IPS-15b (cell line): ENCODE results near the gene DCHS2.

ENCODE experiments used
- H3K27me3 ChIP-seq: one replicate; pipeline ENCODE4 v1.6.1; 2013; ENCODE audit warnings: low read length; ENCODE audit not compliant: control insufficient read depth, insufficient read depth
- H3K36me3 ChIP-seq: one replicate; pipeline ENCODE4 v1.6.1; 2013; ENCODE audit warnings: low read length; ENCODE audit not compliant: control insufficient read depth, insufficient read depth
- H3K4me1 ChIP-seq: one replicate; pipeline ENCODE4 v1.6.1; 2013; ENCODE audit warnings: mild to moderate bottlenecking, low read length; ENCODE audit not compliant: control insufficient read depth, insufficient read depth
- H3K4me3 ChIP-seq: one replicate; pipeline ENCODE4 v1.5.1; 2013; ENCODE audit warnings: low read depth, low read length
- H3K9ac ChIP-seq: one replicate; pipeline ENCODE4 v1.6.1; 2013; ENCODE audit warnings: low read depth, mild to moderate bottlenecking, low read length
- H3K9me3 ChIP-seq: one replicate; pipeline ENCODE4 v1.6.1; 2013; ENCODE audit warnings: mild to moderate bottlenecking, low read length; ENCODE audit not compliant: control insufficient read depth, insufficient read depth

DCHS2 gene

DNA sequence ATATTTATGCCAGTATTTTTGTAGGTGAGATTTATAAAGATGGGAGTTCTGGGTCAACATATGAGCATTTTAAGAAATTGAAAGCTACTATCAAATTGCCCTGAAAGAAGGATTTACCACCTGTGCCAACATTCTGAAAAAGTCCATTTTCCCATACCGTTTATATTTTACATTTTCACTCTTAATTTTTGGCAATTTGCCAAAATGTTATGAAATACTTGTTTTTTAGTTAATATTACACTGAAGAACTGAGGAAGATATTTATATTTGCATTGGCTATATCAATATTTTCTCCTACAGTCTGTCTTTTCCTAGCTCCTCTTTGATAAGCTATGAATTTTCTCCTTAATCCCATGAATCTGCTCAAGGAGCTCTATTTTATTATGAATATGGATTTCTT lies 52.4 kb downstream of the DCHS2 start:
- Histone ChIP-seq H3K4me3 (no peak overlapping the region), H3K36me3 (no peaks in the 10 kb centered on the region), H3K9ac (no peak overlapping the region), H3K4me1 (no peaks in the 10 kb centered on the region), H3K27me3 (no peaks in the 10 kb centered on the region), H3K9me3 (no peaks in the 10 kb centered on the region)

DNA sequence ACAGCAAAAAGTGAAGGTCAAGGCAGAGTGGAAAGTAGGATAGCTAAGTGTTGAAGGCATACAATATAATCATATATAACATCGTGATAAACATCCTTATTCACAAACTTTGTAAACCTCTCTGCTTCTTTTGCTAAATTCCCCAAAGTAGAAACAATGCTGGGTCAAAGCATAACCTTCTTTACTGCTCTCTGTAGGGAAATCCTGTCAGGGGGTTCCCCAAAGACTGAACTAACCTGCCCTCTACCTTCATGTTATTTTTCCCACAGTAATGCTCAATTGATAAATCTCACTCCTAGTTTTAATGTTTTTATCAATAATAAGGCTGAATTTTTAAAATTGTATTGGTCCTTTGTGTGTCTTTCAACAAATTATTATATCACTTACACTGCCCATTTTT lies 55.7 kb downstream of the DCHS2 start:
- Histone ChIP-seq H3K4me1 (no peaks in the 10 kb centered on the region), H3K9ac (no peak overlapping the region), H3K4me3 (no peak overlapping the region), H3K36me3 (no peaks in the 10 kb centered on the region), H3K27me3 (no peaks in the 10 kb centered on the region), H3K9me3 (no peaks in the 10 kb centered on the region)

DNA sequence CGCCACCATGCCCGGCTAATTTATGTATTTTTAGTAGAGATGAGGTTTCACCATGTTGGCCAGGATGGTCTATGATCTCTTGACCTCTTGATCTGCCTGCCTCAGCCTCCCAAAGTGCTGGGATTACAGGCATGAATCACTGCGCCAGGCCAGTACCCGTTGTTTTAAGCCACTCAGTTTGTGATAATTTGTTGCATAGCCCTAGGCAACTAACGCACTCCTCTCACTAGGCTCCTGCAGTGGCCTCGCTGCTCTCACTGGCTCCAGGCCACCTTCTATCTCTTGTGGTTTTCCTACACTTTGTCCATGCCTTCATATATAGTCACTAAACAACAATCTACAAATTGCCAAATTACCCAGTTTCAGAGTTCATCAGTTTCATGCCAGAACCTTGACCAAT lies 58.1 kb downstream of the DCHS2 start:
- H3K9ac ChIP-seq, result no peak overlapping the region
- no peaks in the 10 kb centered on the region for H3K9me3 ChIP-seq
- no peaks in the 10 kb centered on the region for H3K27me3 ChIP-seq
- no peak overlapping the region for H3K4me3 ChIP-seq
- H3K4me1 ChIP-seq, result no peaks in the 10 kb centered on the region
- no peaks in the 10 kb centered on the region for H3K36me3 ChIP-seq

GRCh38 chr4:154429176-154429575 lies 62.4 kb downstream of the DCHS2 start:
- H3K9me3 ChIP-seq, result no peaks in the 10 kb centered on the region
- no peak overlapping the region for H3K9ac ChIP-seq
- H3K4me1 ChIP-seq, result no peaks in the 10 kb centered on the region
- no peaks in the 10 kb centered on the region for H3K27me3 ChIP-seq
- no peak overlapping the region for H3K4me3 ChIP-seq
- no peaks in the 10 kb centered on the region for H3K36me3 ChIP-seq

DNA sequence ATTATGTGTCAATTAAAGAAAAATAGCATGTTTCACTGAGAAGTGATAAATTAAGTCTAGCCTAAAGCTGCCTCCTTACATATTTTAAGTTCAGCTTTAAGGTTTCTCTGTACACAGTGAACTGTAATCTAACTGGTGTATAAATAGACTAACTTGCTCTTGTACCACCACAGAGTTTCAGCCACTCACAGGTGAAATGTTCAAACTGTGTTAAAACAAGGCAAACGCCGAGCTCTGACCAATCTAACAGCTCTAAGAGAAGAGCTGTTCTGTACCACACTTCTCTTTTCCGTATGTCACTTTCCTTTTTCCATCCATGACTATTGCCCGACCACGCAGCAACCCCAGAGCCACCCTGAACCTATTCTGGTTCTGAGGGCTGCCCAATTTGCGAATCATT lies 64.5 kb downstream of the DCHS2 start:
- no peaks in the 10 kb centered on the region for H3K36me3 ChIP-seq

DNA sequence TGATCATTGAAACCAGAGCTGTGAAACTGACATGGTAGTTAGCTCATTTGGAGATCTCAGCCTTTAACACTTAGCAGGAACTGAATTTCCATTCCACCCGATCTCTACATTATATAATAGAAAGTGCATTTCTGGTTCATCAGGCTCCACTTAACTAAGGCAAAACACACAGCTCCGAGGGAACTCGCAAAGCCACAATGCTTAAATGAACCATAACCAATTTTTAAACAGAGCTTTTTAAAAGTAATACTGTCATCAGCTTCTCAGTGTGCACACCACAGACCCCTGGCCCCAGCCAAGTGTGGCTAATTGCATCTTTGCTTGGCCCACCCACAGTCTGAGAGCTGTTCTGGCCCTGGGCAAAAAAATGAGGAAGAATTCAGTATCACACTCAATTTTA lies 66.1 kb downstream of the DCHS2 start:
- no peaks in the 10 kb centered on the region for H3K27me3 ChIP-seq
- H3K4me1 ChIP-seq, result no peaks in the 10 kb centered on the region
- H3K9ac ChIP-seq, result no peak overlapping the region
- no peak overlapping the region for H3K4me3 ChIP-seq
- H3K36me3 ChIP-seq, result no peaks in the 10 kb centered on the region
- H3K9me3 ChIP-seq, result no peaks in the 10 kb centered on the region

More for the DNA sequence above, 64.5 kb downstream of the DCHS2 start:
- Histone ChIP-seq H3K9ac (no peak overlapping the region), H3K9me3 (no peaks in the 10 kb centered on the region), H3K4me1 (no peaks in the 10 kb centered on the region), H3K27me3 (no peaks in the 10 kb centered on the region), H3K4me3 (no peak overlapping the region)

GRCh38 chr4:154424810-154425484 lies 66.7 kb downstream of the DCHS2 start:
- no peaks in the 10 kb centered on the region for H3K4me1 ChIP-seq
- H3K9me3 ChIP-seq, result no peaks in the 10 kb centered on the region
- H3K36me3 ChIP-seq, result no peaks in the 10 kb centered on the region
- H3K9ac ChIP-seq, result no peak overlapping the region
- no peaks in the 10 kb centered on the region for H3K27me3 ChIP-seq
- no peak overlapping the region for H3K4me3 ChIP-seq

- Histone ChIP-seq H3K9me3 (no peaks in the 10 kb centered on the region), H3K27me3 (peaks cover 12% of the 10 kb centered on the region), H3K4me3 (no peak overlapping the region), H3K36me3 (no peaks in the 10 kb centered on the region), H3K4me1 (peaks cover 2% of the 10 kb centered on the region), H3K9ac (no peak overlapping the region)
Measured at GRCh38 chr4:154422152-154422551, 69.4 kb downstream of the DCHS2 start.

DNA sequence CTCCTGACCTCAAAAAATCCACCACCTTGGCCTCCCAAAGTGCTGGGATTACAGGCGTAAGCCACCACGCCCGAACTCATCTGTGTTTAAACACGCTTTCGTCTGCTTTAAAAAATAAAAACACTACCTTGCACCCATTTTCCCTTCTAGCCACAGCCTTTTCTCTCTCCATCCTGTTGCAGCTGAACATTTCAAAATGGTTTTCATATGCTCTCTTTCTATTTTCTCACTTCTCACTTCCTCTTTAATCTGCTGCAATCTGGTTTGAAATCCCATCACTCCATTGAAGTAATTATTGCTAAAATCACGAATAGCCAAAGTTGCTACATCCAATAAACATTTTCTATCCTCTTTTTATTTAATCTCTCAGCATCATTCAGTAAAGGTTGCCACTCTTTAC lies 70.0 kb downstream of the DCHS2 start:
- no peaks in the 10 kb centered on the region for H3K9me3 ChIP-seq
- H3K4me1 ChIP-seq, result peaks cover 3% of the 10 kb centered on the region
- no peak overlapping the region for H3K9ac ChIP-seq
- no peaks in the 10 kb centered on the region for H3K36me3 ChIP-seq
- no peak overlapping the region for H3K4me3 ChIP-seq
- H3K27me3 ChIP-seq, result peaks cover 16% of the 10 kb centered on the region

- Histone ChIP-seq H3K27me3 (peaks cover 20% of the 10 kb centered on the region), H3K4me1 (peaks cover 8% of the 10 kb centered on the region), H3K36me3 (no peaks in the 10 kb centered on the region), H3K9me3 (no peaks in the 10 kb centered on the region), H3K4me3 (peak overlapping the region; percentile 91), H3K9ac (no peak overlapping the region)
Measured at GRCh38 chr4:154417373-154417673, 74.3 kb downstream of the DCHS2 start.

DNA sequence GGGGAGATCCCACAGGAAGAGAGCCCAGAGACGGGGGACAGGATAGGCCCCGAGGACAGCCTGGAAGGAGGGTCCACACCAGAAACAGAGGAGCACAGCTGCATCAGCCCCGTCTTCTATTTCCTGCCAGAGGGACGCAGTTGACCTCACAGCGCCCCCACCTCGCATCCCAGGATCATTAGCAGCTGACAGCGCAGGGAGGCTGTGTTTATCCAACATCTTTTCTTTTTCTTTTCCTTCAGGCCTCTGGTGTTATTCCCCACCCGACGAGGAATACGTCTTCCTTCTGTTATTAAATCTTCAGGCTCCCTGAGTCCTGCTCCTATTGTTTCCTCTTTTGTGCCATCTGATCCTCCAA lies 75.4 kb downstream of the DCHS2 start:
- Histone ChIP-seq H3K27me3 (peaks cover 20% of the 10 kb centered on the region), H3K9me3 (no peaks in the 10 kb centered on the region), H3K9ac (no peak overlapping the region), H3K36me3 (no peaks in the 10 kb centered on the region), H3K4me1 (peaks cover 8% of the 10 kb centered on the region), H3K4me3 (peak overlapping the region; percentile 91)

- H3K9me3 ChIP-seq, result no peaks in the 10 kb centered on the region
- H3K27me3 ChIP-seq, result peaks cover 20% of the 10 kb centered on the region
- peaks cover 8% of the 10 kb centered on the region for H3K4me1 ChIP-seq
- no peaks in the 10 kb centered on the region for H3K36me3 ChIP-seq
- H3K9ac ChIP-seq, result no peak overlapping the region
- no peak overlapping the region for H3K4me3 ChIP-seq
Measured at GRCh38 chr4:154415313-154415712, 76.3 kb downstream of the DCHS2 start.
